ENCODE measurements around the gene MAML2. TPM values are rescaled to one million over a fixed set of nuclear protein-coding genes. Genes with fewer than 3 reads are reported as not detected.

MAML2 gene
- total RNA-seq, 4 donors from 2014 or later: 19.0 to 36.4 (median 31.4) TPM

- Histone ChIP-seq H3K27me3 (no peaks in the 10 kb centered on the region), H3K4me3 (replicated peaks in 1 of 3) (no peak overlapping the region), H3K4me1 (peaks cover 5 to 31% of the 10 kb centered on the region in 2 donors), H3K27ac (peak overlapping the region in 2 of 3 donors; percentile 48 to 55), H3K36me3 (no peaks in the 10 kb centered on the region), H3K9me3 (no peaks in the 10 kb centered on the region)
- intact Hi-C loops (cut with DNase I): no loop called here
- TF ChIP-seq POLR2A (IDR thresholded peaks at IDR 0.05) (no peak), CTCF (IDR thresholded peaks at IDR 0.05) (no peak)
- no peak for DNase-seq
- 92 to 94% methylated on average over 4 of the region's 4 CpGs for WGBS, 2 donors
Observed at GRCh38 chr11:96079691-96080090, 263.3 kb downstream of the MAML2 start.

- intact Hi-C loops (cut with DNase I): no loop called here
- Histone ChIP-seq H3K4me1 (peaks cover 5 to 22% of the 10 kb centered on the region in 2 donors), H3K9me3 (no peaks in the 10 kb centered on the region), H3K27me3 (no peaks in the 10 kb centered on the region), H3K4me3 (replicated peaks in 1 of 3) (no peak overlapping the region), H3K27ac (peak overlapping the region in 1 of 3 donors; percentile 10), H3K36me3 (no peaks in the 10 kb centered on the region)
- no peak for DNase-seq
- TF ChIP-seq POLR2A (IDR thresholded peaks at IDR 0.05) (no peak), CTCF (IDR thresholded peaks at IDR 0.05) (no peak)
- WGBS, 2 donors: 81% methylated on average over 5 of the region's 5 CpGs
Observed at GRCh38 chr11:96075532-96075959, 267.4 kb downstream of the MAML2 start.

GRCh38 chr11:96074551-96075310 is 268.3 kb downstream of the MAML2 start:
- H3K36me3 ChIP-seq: no peaks in the 10 kb centered on the region
- intact Hi-C loops (cut with DNase I): no loop called here
- H3K27me3 ChIP-seq: no peaks in the 10 kb centered on the region
- 78 to 82% methylated on average over 11 of the region's 11 CpGs for WGBS, 2 donors
- no peaks in the 10 kb centered on the region for H3K9me3 ChIP-seq
- peaks cover 5 to 26% of the 10 kb centered on the region in 2 donors for H3K4me1 ChIP-seq
- TF ChIP-seq CTCF (IDR thresholded peaks at IDR 0.05) (no peak), POLR2A (IDR thresholded peaks at IDR 0.05) (no peak)
- H3K27ac ChIP-seq: peak overlapping the region in 1 of 3 donors; percentile 10
- no peak for DNase-seq
- H3K4me3 ChIP-seq (replicated peaks in 1 of 3): no peak overlapping the region

GRCh38 chr11:96073536-96073935 is 269.5 kb downstream of the MAML2 start:
- H3K4me1 ChIP-seq: peaks cover 4 to 18% of the 10 kb centered on the region in 2 donors
- H3K27me3 ChIP-seq: no peaks in the 10 kb centered on the region
- no peaks in the 10 kb centered on the region for H3K9me3 ChIP-seq
- no peak for TF ChIP-seq POLR2A (IDR thresholded peaks at IDR 0.05)
- TF ChIP-seq CTCF (IDR thresholded peaks at IDR 0.05): no peak
- whole genome bisulfite sequencing, 2 donors: 97 to 98% methylated on average over 6 of the region's 6 CpGs
- no peak for DNase-seq
- intact Hi-C loops (cut with DNase I): no loop called here
- H3K27ac ChIP-seq: no peak overlapping the region
- H3K36me3 ChIP-seq: no peaks in the 10 kb centered on the region
- H3K4me3 ChIP-seq (replicated peaks in 1 of 3): no peak overlapping the region

- 86 to 92% methylated on average over 7 of the region's 7 CpGs for WGBS, 2 donors
- Histone ChIP-seq H3K4me3 (replicated peaks in 1 of 3) (no peak overlapping the region), H3K4me1 (peaks cover 6 to 22% of the 10 kb centered on the region in 2 donors), H3K9me3 (no peaks in the 10 kb centered on the region), H3K27me3 (no peaks in the 10 kb centered on the region), H3K36me3 (no peaks in the 10 kb centered on the region), H3K27ac (no peak overlapping the region)
- no peak for TF ChIP-seq CTCF (IDR thresholded peaks at IDR 0.05)
- no peak for TF ChIP-seq POLR2A (IDR thresholded peaks at IDR 0.05)
- DNase-seq: no peak
- intact Hi-C loops (cut with DNase I): no loop called here
Observed at GRCh38 chr11:96072592-96072991, 270.4 kb downstream of the MAML2 start.
